GM12872 (cell line): Measurements from ENCODE around the gene PPP6R2.

Experiments
- CTCF ChIP-seq: IDR thresholded peaks from 3 replicates; pipeline ENCODE4 v1.5.1; 2011; ENCODE audit warnings: low read depth, mild to moderate bottlenecking, low read length, moderate library complexity; ENCODE audit not compliant: insufficient read depth

PPP6R2 gene

GRCh38 chr22:50348058-50348457 is 4.9 kb downstream of the PPP6R2 start:
- no peak for TF ChIP-seq CTCF

DNA sequence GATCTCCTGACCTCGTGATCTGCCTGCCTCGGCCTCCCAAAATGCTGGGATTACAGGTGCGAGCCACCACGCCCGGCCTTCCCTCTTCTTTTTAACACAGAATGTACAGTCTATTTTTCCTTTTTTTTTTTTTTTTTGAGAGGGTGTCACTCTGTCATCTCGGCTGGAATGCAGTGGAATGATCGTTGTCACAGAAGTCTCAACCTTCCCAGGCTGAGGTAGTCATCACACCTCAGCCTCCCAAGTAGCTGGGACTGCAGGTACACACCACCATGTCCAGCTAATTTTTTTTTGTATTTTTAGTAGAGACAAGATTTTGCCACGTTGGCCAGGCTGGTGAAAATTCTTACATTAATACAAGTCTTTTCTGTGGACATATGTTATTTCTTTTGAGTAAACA is 13.1 kb downstream of the PPP6R2 start:
- TF ChIP-seq CTCF = no peak

- TF ChIP-seq CTCF = no peak
Measured at GRCh38 chr22:50357222-50357621, 14.1 kb downstream of the PPP6R2 start.

DNA sequence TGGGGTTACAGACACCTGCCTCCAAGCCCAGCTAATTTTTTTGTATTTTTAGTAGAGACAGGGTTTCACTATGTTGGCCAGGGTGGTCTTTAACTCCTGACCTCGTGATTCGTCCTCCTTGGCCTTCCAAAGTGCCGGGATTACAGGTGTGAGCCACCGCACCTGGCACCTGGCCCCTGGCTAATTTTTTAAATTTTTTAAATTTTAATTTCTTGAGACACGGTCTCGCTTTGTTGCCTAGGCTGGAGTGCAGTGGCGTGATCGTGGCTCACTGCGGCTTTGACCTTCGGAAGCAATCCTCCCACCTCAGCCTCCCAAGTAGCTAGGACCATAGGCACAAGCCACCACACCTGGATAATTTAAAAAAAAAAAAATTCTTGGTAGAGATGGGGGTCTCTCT is 14.6 kb downstream of the PPP6R2 start:
- no peak for TF ChIP-seq CTCF

GRCh38 chr22:50360578-50360977 is 17.5 kb downstream of the PPP6R2 start:
- TF ChIP-seq CTCF = no peak

- no peak for TF ChIP-seq CTCF
Measured at GRCh38 chr22:50361222-50361621, 18.1 kb downstream of the PPP6R2 start.

GRCh38 chr22:50361688-50362087 is 18.6 kb downstream of the PPP6R2 start:
- no peak for TF ChIP-seq CTCF
